DND-41 (cell line): Measurements from ENCODE around the gene DHRSX.

Experiments
- CTCF ChIP-seq: IDR thresholded peaks from 2 replicates; pipeline ENCODE4 v1.5.1; 2012; ENCODE audit warnings: borderline replicate concordance, low read length, moderate library complexity, mild to moderate bottlenecking; ENCODE audit not compliant: poor library complexity, severe bottlenecking; ENCODE audit errors: extremely low read depth
- EZH2 ChIP-seq: IDR thresholded peaks from 3 replicates; pipeline ENCODE4 v1.6.1; 2012; ENCODE audit warnings: borderline replicate concordance, low read depth, mild to moderate bottlenecking, moderate library complexity, low read length, inconsistent platforms; ENCODE audit not compliant: severe bottlenecking

GRCh38 chrX:2237976-2238375 lies 262.8 kb downstream of the DHRSX start:
- no peak for TF ChIP-seq CTCF
- no peak for TF ChIP-seq EZH2
